Measurements from ENCODE around the gene ANKRD42. TPM values are rescaled to one million over a fixed set of nuclear protein-coding genes. Genes with fewer than 3 reads are reported as not detected.

The ANKRD42 gene
- total and polyA plus RNA-seq, 2 of the 8 experiments (the other 6 are each of a cell fraction or from before 2014, with no cell fraction given), result 2.0 to 5.5 TPM

DNA sequence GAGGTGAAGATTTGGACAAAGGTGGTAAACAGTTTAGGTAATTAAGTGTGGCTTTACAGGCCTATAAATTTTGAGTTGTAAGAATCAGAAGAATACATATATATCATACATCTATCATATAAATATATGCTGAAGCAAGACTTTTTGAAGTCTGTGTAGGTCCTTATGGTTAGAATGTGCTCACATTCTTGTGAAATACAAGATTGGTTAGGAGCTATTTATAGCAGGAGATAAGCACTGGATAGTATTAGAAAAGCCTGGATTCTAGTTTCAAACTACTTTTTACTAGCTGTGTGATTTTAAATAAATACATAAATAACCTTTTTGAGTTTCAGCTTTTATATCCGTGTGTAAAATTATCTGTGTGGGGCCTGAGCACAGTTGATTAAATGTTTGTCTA, 42.3 kb downstream of the ANKRD42 start:
- Histone ChIP-seq H2BK12ac (ENCODE audit: low read depth, low read length) (no peak overlapping the region), H4K20me1 (replicated peaks in 1 of 2; ENCODE audit: control insufficient read depth in 1 of 2, insufficient read depth in 2 of 2, low read length in 2 of 2) (no peaks in the 10 kb centered on the region), H3K79me2 (ENCODE audit: control insufficient read depth in 1 of 2, insufficient read depth in 2 of 2, low read length in 2 of 2) (no peaks in the 10 kb centered on the region), H3K4me3 (ENCODE audit: extremely low read depth in 1 of 4, insufficient read depth in 2 of 4, low read depth in 3 of 4, low read length in 4 of 4) (no peak overlapping the region), H3K4ac (replicated peaks; ENCODE audit: insufficient read length, low read depth, low read length) (no peak overlapping the region), H4K5ac (ENCODE audit: insufficient read length, low read depth, low read length) (no peak overlapping the region), H2BK15ac (ENCODE audit: low read length) (no peak overlapping the region), H2AK5ac (ENCODE audit: low read depth, low read length) (no peak overlapping the region), H3K23me2 (ENCODE audit: low read depth, low read length) (no peaks in the 10 kb centered on the region), H3K79me1 (ENCODE audit: low read depth, low read length) (no peaks in the 10 kb centered on the region), H3K56ac (replicated peaks; ENCODE audit: insufficient read length, low read depth, low read length) (no peak overlapping the region), H3K27me3 (replicated peaks in 1 of 4; ENCODE audit: control insufficient read depth in 3 of 4, extremely low read depth in 1 of 4, insufficient read depth in 3 of 4, low read length in 3 of 4) (no peaks in the 10 kb centered on the region), H2BK5ac (ENCODE audit: low read depth, low read length) (no peak overlapping the region), H3K23ac (ENCODE audit: insufficient read length) (no peak overlapping the region), H3K18ac (ENCODE audit: extremely low read depth, low read length) (no peak overlapping the region), H4K8ac (ENCODE audit: extremely low read depth, insufficient read depth, low read length) (no peak overlapping the region), H2BK120ac (replicated peaks; ENCODE audit: low read depth, low read length) (no peak overlapping the region), H2BK20ac (ENCODE audit: low read length) (no peak overlapping the region), H3K36me3 (ENCODE audit: control insufficient read depth in 2 of 4, insufficient read depth in 4 of 4, low read length in 3 of 4) (no peaks in the 10 kb centered on the region), H3K27ac (ENCODE audit: low read depth, low read length) (no peak overlapping the region), H3K4me1 (replicated peaks in 1 of 4; ENCODE audit: control insufficient read depth in 3 of 4, insufficient read depth in 4 of 4, low read length in 3 of 4) (no peaks in the 10 kb centered on the region), H3K9ac (replicated peaks in 1 of 4; ENCODE audit: extremely low read depth in 1 of 4, low read depth in 3 of 4, low read length in 3 of 4) (no peak overlapping the region), H4K91ac (replicated peaks; ENCODE audit: insufficient read length, low read length) (no peak overlapping the region), H3K9me3 (ENCODE audit: insufficient read depth in 2 of 2, low read depth in 1 of 2, low read length in 1 of 2) (no peaks in the 10 kb centered on the region), H3K4me2 (ENCODE audit: insufficient read depth in 1 of 2, low read depth in 2 of 2, low read length in 2 of 2) (no peak overlapping the region), H2AFZ (ENCODE audit: low read length) (no peak overlapping the region), H3K14ac (ENCODE audit: insufficient read length) (no peak overlapping the region)
- POLR2A ChIA-PET (ENCODE audit: partially characterized antibody), result no interaction called here
- 88% methylated on average over 1 of the region's 1 CpG; no CpG with 5 or more reads in 1 of the 2 experiments for WGBS, 2 experiments (ENCODE audit: extremely low coverage in 1 of 2, insufficient coverage in 1 of 2, insufficient read length in 1 of 2, insufficient replicate concordance in 2 of 2, low coverage in 1 of 2, low lambda C conversion rate in 2 of 2, missing lambda C conversion rate in 1 of 2)
- FAIRE-seq, result no peak
- no peak for DNase-seq (ENCODE audit: low read depth in 1 of 2, low spot score in 2 of 2)
- no peak for TF ChIP-seq CBX8 (IDR thresholded peaks at IDR 0.05; ENCODE audit: borderline replicate concordance, low read depth, low read length)
- no peak for TF ChIP-seq RNF2 (IDR thresholded peaks at IDR 0.05; ENCODE audit: borderline replicate concordance, low read depth, low read length, missing control alignments, poor library complexity, severe bottlenecking)
- TF ChIP-seq EZH2 (IDR thresholded peaks at IDR 0.05; ENCODE audit: low read depth, low read length, severe bottlenecking), result no peak
- CTCF ChIA-PET (ENCODE audit: partially characterized antibody), result interaction anchor here (1.5 to 7.4 kb wide), 4 partner anchors 10 to 16 kb away, joined by 5 to 69 read pairs (median 6); no protein-coding TSS in a partner anchor

All from H1 (cell line).